Right atrium auricular region (tissue), 2 donors: Measurements from ENCODE around the gene HMGCS2. TPM values are rescaled to one million over a fixed set of nuclear protein-coding genes. Genes with fewer than 3 reads are reported as not detected.
A peak's percentile ranks its signal among the peaks of the same experiment; 100 is the strongest.

Source experiments
- DNase-seq: peaks from one replicate; pipeline ENCODE4 v3.0.0-alpha.2; 2019; ENCODE audit warnings: low spot score
- H3K27ac ChIP-seq, 2 donors: fragments of 200-600 bp; sonication (generic); 1 replicate in 1 of 2; 2 replicates in 1 of 2; pipeline ENCODE4 v1.5.1; 2016 to 2019
- H3K27me3 ChIP-seq, 2 donors: fragments of 200-600 bp; sonication (generic); one replicate each; pipeline versions ENCODE4 v1.5.1 to v1.6.0; 2017 to 2019
- H3K36me3 ChIP-seq: fragments of 200-600 bp; sonication (generic); one replicate; pipeline ENCODE4 v1.5.1; 2016
- H3K4me1 ChIP-seq, 2 donors: fragments of 200-600 bp; sonication (generic); one replicate each; pipeline versions ENCODE4 v1.5.1 to v1.6.0; 2017 to 2019
- H3K4me3 ChIP-seq, 2 donors: fragments of 200-600 bp; sonication (generic); 1 replicate in 1 of 2; 2 replicates in 1 of 2; pipeline ENCODE4 v1.5.1; 2017 to 2019; ENCODE audit warnings: mild to moderate bottlenecking in 1 of 2, moderate library complexity in 1 of 2
- H3K9me3 ChIP-seq, 2 donors: fragments of 200-600 bp; sonication (generic); one replicate each; pipeline ENCODE4 v1.5.1; 2019
- total RNA-seq, 2 donors: library from RNA; depleted of rRNA; stranded (reverse); fragments of >200 nt; gene quantifications; one replicate each; pipeline ENCODE4 v1.1.0, GENCODE V29; 2016
- TF ChIP-seq, protein P1 (sequence below), 2 donors: fragments of 200-600 bp; sonication (generic); IDR thresholded peaks; one replicate each; pipeline ENCODE4 v1.5.1; 2019; ENCODE audit warnings: antibody characterized with exemption in 2 of 2

Gene HMGCS2
- 10 to 100 TPM; 12.4 to 43.8 TPM for total RNA-seq

- Histone ChIP-seq H3K27ac (peak within 1 kb of the TSS in 1 of 2 donors; percentile 38), H3K9me3 (peaks cover 0 to 3% of the 10 kb centered on the region in 2 donors), H3K36me3 (no peaks in the 10 kb centered on the region), H3K4me1 (peaks cover 0 to 39% of the 10 kb centered on the region in 2 donors), H3K27me3 (no peaks in the 10 kb centered on the region), H3K4me3 (peak within 1 kb of the TSS in 1 of 2 donors; percentile 21)
- TF ChIP-seq, protein P1, sequence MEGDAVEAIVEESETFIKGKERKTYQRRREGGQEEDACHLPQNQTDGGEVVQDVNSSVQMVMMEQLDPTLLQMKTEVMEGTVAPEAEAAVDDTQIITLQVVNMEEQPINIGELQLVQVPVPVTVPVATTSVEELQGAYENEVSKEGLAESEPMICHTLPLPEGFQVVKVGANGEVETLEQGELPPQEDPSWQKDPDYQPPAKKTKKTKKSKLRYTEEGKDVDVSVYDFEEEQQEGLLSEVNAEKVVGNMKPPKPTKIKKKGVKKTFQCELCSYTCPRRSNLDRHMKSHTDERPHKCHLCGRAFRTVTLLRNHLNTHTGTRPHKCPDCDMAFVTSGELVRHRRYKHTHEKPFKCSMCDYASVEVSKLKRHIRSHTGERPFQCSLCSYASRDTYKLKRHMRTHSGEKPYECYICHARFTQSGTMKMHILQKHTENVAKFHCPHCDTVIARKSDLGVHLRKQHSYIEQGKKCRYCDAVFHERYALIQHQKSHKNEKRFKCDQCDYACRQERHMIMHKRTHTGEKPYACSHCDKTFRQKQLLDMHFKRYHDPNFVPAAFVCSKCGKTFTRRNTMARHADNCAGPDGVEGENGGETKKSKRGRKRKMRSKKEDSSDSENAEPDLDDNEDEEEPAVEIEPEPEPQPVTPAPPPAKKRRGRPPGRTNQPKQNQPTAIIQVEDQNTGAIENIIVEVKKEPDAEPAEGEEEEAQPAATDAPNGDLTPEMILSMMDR (IDR thresholded peaks at IDR 0.05): no peak
- no peak for DNase-seq
Observed at GRCh38 chr1:119768778-119769177, at the start of gene HMGCS2. HMGCS2 (minus strand) TSS chr1:119768905; CDS start chr1:119768844, 61 bp downstream.

- TF ChIP-seq, protein P1 (IDR thresholded peaks at IDR 0.05): no peak
- Histone ChIP-seq H3K36me3 (no peaks in the 10 kb centered on the region), H3K4me3 (no peak overlapping the region), H3K27ac (no peak overlapping the region), H3K4me1 (no peaks in the 10 kb centered on the region), H3K27me3 (no peaks in the 10 kb centered on the region), H3K9me3 (no peaks in the 10 kb centered on the region)
- DNase-seq: no peak
Observed at GRCh38 chr1:119818181-119818580, 49.5 kb upstream of the HMGCS2 start.

- Histone ChIP-seq H3K27me3 (no peaks in the 10 kb centered on the region), H3K27ac (no peak overlapping the region), H3K9me3 (no peaks in the 10 kb centered on the region), H3K4me1 (no peaks in the 10 kb centered on the region), H3K36me3 (no peaks in the 10 kb centered on the region), H3K4me3 (no peak overlapping the region)
- DNase-seq: no peak
- TF ChIP-seq, protein P1 (IDR thresholded peaks at IDR 0.05): no peak
Observed at GRCh38 chr1:119816407-119816806, 47.7 kb upstream of the HMGCS2 start.

- Histone ChIP-seq H3K27me3 (no peaks in the 10 kb centered on the region), H3K4me3 (no peak overlapping the region)
- DNase-seq: no peak
Observed at GRCh38 chr1:119815928-119816327, 47.2 kb upstream of the HMGCS2 start.

GRCh38 chr1:119815361-119815760 lies 46.7 kb upstream of the HMGCS2 start:
- TF ChIP-seq, protein P1 (IDR thresholded peaks at IDR 0.05): no peak
- Histone ChIP-seq H3K4me3 (no peak overlapping the region), H3K27me3 (no peaks in the 10 kb centered on the region), H3K36me3 (no peaks in the 10 kb centered on the region), H3K9me3 (no peaks in the 10 kb centered on the region), H3K27ac (no peak overlapping the region), H3K4me1 (no peaks in the 10 kb centered on the region)
- DNase-seq: no peak

More at GRCh38 chr1:119815928-119816327, 47.2 kb upstream of the HMGCS2 start:
- TF ChIP-seq, protein P1 (IDR thresholded peaks at IDR 0.05): no peak
- no peaks in the 10 kb centered on the region for H3K9me3 ChIP-seq
- H3K36me3 ChIP-seq: no peaks in the 10 kb centered on the region
- no peak overlapping the region for H3K27ac ChIP-seq
- no peaks in the 10 kb centered on the region for H3K4me1 ChIP-seq

DNA sequence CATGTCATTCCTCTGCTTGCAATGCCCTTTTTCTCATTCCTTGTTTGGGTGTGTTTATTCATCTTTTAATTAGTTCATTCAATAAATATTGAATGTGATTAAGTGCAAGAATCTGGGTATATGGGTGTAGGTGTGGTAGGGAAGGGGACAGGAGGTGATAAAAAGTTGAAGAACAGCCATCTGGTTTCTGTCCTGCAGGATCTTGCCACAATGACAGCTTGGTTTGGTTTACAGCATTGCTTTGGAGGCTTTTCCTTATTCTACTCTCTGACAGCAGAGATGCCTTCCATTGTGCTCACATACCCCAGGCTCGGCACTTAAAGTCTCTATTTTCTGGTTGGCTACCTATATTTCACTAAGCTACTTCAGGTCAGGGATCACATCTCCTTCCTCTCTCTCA lies 45.6 kb upstream of the HMGCS2 start:
- no peak for DNase-seq
- Histone ChIP-seq H3K27me3 (no peaks in the 10 kb centered on the region), H3K27ac (no peak overlapping the region), H3K9me3 (no peaks in the 10 kb centered on the region), H3K36me3 (no peaks in the 10 kb centered on the region), H3K4me3 (no peak overlapping the region), H3K4me1 (no peaks in the 10 kb centered on the region)
- TF ChIP-seq, protein P1 (IDR thresholded peaks at IDR 0.05): no peak
